HL-60/S4 (cell line): ENCODE measurements around the gene CDH8.
"Not testable (repeated sequence)": the region's sequence is repeated elsewhere in the genome, so short reads cannot be mapped to it uniquely, and the experiment has no call there.

ENCODE experiments used
- in situ Hi-C: fragments of 300-500 bp; cut with MboI; formaldehyde crosslinking; loops from 2 replicates; pipeline ENCODE4 v1.14.3; 2022; ENCODE audit warnings: low sequenced_read_pairs

The CDH8 gene

GRCh38 chr16:61797296-61797795 lies 238.9 kb downstream of the CDH8 start:
- in situ Hi-C loops, result no loop called here

GRCh38 chr16:61792194-61792909 lies 243.9 kb downstream of the CDH8 start:
- in situ Hi-C loops, result no loop called here

GRCh38 chr16:61791464-61791863 lies 244.8 kb downstream of the CDH8 start:
- in situ Hi-C loops, result no loop called here

DNA sequence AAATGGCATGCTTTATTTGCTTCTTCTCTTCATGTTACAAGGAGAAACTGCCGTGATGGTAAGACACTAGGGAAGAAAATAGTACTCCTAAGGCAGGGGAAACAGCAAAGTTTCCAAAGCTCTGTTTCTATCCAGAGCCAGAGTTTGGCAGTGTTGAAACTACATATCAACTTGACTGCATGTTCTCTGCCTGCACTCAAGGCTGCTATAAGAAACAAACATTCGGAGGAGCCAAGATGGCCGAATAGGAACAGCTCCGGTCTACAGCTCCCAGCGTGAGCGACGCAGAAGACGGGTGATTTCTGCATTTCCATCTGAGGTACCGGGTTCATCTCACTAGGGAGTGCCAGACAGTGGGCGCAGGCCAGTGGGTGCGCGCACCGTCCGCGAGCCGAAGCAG lies 254.4 kb downstream of the CDH8 start:
- in situ Hi-C loops, result not testable (repeated sequence)

GRCh38 chr16:61780161-61780560 lies 256.1 kb downstream of the CDH8 start:
- in situ Hi-C loops, result no loop called here

- in situ Hi-C loops, result no loop called here
Measured at GRCh38 chr16:61770301-61770700, 265.9 kb downstream of the CDH8 start.

GRCh38 chr16:61763991-61764390 lies 272.2 kb downstream of the CDH8 start:
- in situ Hi-C loops, result no loop called here

DNA sequence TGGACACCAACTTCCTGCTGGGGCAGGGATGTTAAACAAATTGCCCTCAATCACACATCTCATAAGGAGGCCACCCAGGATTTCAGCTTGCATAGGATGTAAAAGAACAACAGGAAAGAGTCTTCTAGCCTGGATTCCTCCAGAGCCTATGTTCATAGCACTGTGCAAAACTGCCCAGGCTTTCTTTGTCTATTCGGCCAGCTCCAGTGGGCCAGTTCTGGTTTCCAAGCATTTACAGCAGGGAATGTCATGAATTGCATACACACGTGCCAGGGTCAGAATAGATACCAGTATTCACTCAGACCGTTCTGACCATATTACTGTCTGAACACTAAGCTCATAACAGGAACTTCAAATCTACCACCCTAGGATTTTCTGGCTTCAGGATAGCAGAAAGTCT lies 273.2 kb downstream of the CDH8 start:
- in situ Hi-C loops, result no loop called here

- in situ Hi-C loops, result no loop called here
Measured at GRCh38 chr16:61730997-61731396, 305.2 kb downstream of the CDH8 start.

DNA sequence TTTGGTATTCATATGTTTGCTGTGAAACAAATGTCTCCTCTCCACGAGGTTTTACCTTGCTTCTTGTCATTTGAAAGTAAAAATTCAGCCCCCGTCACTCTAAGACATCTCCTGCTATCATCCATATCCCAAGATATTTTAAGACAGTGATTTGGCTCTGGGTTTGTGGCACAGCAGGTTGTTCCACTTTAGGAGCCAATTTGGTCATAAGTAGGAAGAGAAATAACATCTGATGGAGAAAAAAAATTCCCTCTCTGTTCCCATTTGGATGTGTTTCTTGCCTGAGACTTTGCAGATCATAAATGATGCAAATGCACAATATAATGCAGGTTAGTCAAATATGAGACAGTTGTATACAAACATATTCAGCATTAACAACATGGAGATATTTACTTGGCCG lies 309.5 kb downstream of the CDH8 start:
- in situ Hi-C loops, result no loop called here

- in situ Hi-C loops, result no loop called here
Measured at GRCh38 chr16:61726125-61726524, 310.1 kb downstream of the CDH8 start.

DNA sequence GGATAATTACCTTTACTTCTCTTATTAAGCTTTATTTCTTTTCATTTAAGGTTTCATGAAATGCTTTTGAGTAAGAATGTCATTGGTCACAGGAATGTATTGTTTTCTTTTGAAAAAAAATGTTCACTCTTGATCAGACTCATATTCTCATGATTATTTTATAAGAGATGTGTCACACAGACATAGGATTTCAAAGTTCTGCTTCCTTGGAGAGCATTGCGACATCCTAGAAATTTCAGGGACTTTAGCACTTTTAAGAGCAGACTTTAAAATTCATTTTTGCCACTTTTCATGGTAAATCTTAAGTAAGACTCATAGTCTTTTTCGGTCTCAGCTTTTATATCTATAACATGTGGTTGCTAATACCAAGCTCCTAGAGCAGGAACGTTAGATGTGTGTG lies 314.7 kb downstream of the CDH8 start:
- in situ Hi-C loops, result no loop called here

DNA sequence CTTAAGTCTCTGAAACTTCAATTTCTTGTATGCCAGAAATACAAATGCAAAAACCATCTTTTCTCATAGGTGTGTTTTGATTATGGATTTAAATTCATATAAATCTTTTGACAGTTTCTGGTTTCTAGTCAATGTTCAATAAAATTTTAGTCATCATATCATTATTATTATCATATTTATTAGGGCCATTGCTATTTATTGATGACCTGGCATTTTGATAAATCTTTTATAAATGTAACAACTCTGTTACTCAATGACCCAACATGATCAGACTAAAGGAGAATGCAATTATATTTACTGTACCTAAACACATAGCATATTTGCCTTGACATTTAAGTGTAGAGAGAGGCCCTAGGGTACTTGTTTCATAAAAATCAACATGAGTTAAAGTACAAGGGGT lies 320.8 kb downstream of the CDH8 start:
- in situ Hi-C loops, result no loop called here

GRCh38 chr16:61713787-61714186 lies 322.5 kb downstream of the CDH8 start:
- in situ Hi-C loops, result no loop called here

DNA sequence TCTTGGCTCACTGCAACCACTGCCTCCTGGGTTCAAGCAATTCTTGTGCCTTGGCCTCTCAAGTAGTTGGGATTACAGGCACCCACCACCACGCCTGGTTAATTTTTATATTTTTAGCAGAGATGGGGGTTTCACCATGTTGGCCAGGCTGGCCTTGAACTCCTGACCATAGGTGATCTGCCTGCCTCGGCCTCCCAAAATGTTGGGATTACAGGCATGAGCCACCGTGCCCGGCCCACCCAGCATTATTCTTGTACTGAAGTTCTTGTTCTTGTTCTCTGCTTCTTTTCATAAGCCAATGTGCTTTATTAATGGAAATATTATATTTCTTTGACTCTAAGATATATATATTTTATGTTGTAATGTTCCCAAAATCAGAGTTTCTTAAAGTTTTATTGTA lies 336.6 kb downstream of the CDH8 start:
- in situ Hi-C loops, result not testable (repeated sequence)

GRCh38 chr16:61684541-61684940 lies 351.7 kb downstream of the CDH8 start:
- in situ Hi-C loops, result no loop called here

DNA sequence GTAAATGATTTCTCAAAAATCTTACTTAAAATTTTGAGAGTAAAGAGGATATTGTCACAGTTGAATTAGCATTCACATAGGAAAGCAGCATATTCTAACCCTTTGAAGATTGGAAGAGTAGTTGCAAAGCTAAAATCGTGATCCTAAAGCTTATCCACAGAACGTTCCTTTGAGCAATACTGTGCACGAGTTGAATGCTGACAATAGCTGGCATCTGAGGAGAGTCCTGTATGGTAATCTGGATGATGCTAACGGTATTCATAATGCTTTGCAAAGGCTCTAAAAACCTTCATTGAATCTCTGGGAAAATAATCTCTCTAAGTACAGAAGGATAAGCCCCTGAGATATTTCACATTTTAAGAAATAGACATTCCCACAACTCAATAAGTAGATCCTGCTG lies 354.6 kb downstream of the CDH8 start:
- in situ Hi-C loops, result no loop called here

- in situ Hi-C loops, result no loop called here
Measured at GRCh38 chr16:61681124-61681523, 355.1 kb downstream of the CDH8 start.

GRCh38 chr16:61678182-61678581 lies 358.1 kb downstream of the CDH8 start:
- in situ Hi-C loops, result no loop called here

DNA sequence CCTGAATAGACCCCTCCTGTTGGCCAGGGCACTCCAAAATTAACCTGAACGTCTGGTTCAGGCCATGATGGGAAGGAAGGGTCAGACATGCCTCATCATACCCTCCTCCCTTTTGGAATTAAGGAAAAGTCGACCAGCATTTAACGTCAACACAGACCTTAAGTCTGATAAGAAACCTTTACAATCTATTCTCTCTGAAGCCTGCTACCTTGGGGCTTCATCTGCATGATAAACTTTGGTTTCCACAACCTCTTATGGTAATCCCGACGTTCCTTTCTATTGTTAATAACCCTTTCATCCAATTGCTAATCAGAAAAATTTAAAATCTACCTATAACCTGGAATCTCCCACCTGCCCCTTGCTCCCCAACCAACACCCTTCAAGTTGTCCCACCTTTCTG lies 358.5 kb downstream of the CDH8 start:
- in situ Hi-C loops, result no loop called here

DNA sequence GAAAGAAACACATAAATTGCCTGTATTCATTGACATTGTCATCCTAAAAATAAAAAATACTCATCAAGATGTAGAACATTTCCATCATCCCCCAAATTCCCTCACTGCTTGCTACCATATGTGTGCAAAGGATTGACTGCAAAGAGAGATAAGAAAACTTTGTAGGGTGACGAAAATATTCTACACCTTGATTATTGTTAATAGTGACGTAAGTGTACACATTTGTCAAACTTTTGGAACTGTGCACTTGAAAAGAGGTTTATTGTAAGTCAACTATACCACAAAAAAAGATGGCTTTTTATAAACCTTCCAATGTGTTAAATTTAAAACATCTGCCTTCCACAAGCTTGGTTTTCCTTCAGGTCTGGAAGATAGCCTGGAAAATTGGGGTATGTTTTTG lies 359.5 kb downstream of the CDH8 start:
- in situ Hi-C loops, result no loop called here

- in situ Hi-C loops, result no loop called here
Measured at GRCh38 chr16:61671161-61671560, 365.1 kb downstream of the CDH8 start.

DNA sequence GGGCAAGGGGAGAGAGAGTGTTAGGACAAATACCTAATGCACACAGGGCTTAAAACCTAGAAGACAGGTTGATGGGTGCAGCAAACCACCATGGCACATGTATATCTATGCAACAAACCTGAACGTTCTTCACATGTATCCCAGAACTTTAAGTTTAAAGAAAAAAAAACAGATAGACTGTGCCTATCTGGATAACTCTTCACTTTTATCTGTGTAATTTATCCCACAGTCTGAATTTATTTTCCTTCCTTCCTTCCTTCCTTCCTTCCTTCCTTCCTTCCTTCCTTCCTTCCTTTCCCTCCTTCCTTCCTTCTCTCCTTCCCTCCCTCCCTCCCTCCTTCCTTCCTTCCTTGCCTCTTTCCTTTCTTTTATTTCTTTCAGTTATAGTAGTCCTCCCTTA lies 370.7 kb downstream of the CDH8 start:
- in situ Hi-C loops, result no loop called here
